ENCODE results near the gene PAF1.
A peak's percentile ranks its signal among the peaks of the same experiment; 100 is the strongest.

PAF1 gene

GRCh38 chr19:39412867-39413271 is 22.0 kb upstream of the PAF1 start:
- Histone ChIP-seq H3K4me3 (ENCODE audit: low read depth in 1 of 2, low read length in 1 of 2) (peak overlapping the region; percentile 98 to 100), H3K27ac (peak overlapping the region; percentile 100), H3K27me3 (peaks cover 31% of the 10 kb centered on the region), H3K36me3 (peaks cover 11% of the 10 kb centered on the region), H3K4me1 (ENCODE audit: control insufficient read depth in 1 of 2, insufficient read depth in 1 of 2, low read depth in 1 of 2, low read length in 1 of 2) (peaks cover 34 to 40% of the 10 kb centered on the region in 2 experiments), H3K9me3 (no peaks in the 10 kb centered on the region)
- TF ChIP-seq CTCF (IDR thresholded peaks at IDR 0.05): peak; percentile 54

DNA sequence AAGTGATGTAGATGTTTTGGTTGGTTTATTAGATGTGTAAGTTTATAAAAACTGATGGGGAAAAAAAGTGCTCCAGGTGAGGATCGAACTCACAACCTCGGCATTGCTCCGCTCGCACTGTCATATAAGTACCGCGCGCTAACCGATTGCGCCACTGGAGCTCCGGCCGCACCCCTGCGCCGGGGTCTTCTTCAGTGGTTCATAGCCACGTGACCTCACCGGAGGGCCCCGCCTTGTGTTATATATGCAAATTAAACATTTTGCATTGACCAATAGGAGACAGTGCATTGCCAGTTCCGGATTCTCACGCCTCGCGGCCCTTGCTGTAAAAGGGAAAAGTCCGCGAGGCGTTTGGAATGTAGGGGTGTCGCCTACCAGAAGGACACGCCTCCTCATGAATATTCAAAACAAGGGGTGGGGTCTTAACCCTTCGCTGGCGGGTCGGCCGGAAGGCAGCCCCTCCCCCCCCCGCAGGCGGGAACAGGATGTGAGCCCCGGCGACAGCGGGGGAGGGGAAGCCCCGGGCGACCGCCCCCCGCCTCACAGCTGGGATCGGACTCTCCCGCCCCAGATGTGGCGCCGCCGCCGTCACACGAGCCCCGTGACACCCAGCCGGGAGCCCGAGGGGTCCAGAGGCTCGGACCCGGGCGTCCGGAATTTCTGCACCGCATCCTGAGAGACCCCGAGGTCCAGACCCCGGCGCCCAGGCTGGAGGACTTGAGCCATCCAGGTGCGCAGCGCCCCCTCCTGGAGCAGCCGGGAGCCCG is 21.4 kb upstream of the PAF1 start, which contains the start of gene PLEKHG2:
TSS of gene PLEKHG2 (plus strand) at position 570 of the 767 bp plus-strand sequence. CDS start 1,418 bp downstream, outside the sequence.
- Histone ChIP-seq H3K36me3 (peaks cover 17% of the 10 kb centered on the region), H3K4me3 (ENCODE audit: low read depth in 1 of 2, low read length in 1 of 2) (peak within 1 kb of the TSS; percentile 98 to 100), H3K27ac (peak within 1 kb of the TSS; percentile 100), H3K27me3 (peaks cover 31% of the 10 kb centered on the region), H3K4me1 (ENCODE audit: control insufficient read depth in 1 of 2, insufficient read depth in 1 of 2, low read depth in 1 of 2, low read length in 1 of 2) (peaks cover 34 to 40% of the 10 kb centered on the region in 2 experiments), H3K9me3 (no peaks in the 10 kb centered on the region)
- no peak for TF ChIP-seq CTCF (IDR thresholded peaks at IDR 0.05)

DNA sequence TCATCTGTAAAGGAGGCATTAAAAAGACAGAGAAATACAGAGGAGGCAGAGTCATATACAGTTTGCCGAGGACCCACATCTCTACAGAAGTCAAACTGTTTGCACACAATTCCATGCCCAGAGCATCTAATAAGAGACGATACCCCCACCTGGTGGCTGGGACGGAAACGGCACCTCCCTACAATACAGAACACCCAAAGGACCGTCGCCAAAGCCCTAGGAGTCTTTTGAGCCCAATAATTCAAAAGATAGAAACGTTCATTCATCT is 20.9 kb upstream of the PAF1 start:
- TF ChIP-seq CTCF (IDR thresholded peaks at IDR 0.05): peak; percentile 98
- Histone ChIP-seq H3K4me3 (ENCODE audit: low read depth in 1 of 2, low read length in 1 of 2) (peak overlapping the region; percentile 98 to 100), H3K36me3 (peaks cover 22% of the 10 kb centered on the region), H3K27ac (peak overlapping the region; percentile 100), H3K27me3 (peaks cover 31% of the 10 kb centered on the region), H3K9me3 (no peaks in the 10 kb centered on the region), H3K4me1 (ENCODE audit: control insufficient read depth in 1 of 2, insufficient read depth in 1 of 2, low read depth in 1 of 2, low read length in 1 of 2) (peaks cover 34 to 40% of the 10 kb centered on the region in 2 experiments)

DNA sequence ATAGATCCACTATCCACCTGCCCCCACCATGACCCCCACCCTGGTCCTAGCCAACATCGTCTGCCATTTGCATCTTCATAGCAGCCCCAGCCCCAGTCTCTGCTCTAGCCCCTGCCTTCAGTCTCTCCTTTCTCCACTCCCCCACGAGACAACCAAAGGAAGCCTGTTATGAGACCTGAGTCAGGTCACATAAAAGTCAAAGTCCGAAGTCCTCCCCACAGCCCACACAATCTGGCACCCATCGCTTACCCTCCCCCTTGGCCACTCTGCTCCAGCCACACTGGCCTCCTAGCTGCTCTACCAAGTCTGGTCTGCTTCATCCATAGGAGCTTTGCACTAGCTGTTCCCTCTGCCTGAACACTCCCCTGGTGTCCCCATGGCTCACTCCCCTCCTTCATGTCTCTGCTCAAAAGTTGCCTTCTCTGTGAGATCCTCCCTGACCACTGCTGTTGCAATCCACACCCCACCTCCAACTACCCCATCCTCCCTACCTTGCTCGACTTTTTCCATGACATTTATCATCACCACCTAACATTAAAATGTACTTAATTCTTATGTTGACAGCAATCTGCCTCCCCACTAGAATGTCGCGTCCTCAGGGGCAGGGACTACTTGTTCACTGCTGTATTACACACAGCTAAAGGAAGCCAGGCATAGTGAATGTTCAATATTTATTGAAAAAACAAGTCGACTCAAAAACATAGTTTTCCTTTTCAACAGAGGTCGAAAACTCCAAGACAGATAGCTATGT is 20.4 kb upstream of the PAF1 start:
- Histone ChIP-seq H3K27me3 (peaks cover 31% of the 10 kb centered on the region), H3K4me3 (ENCODE audit: low read depth in 1 of 2, low read length in 1 of 2) (peak overlapping the region; percentile 98 to 100), H3K4me1 (ENCODE audit: control insufficient read depth in 1 of 2, insufficient read depth in 1 of 2, low read depth in 1 of 2, low read length in 1 of 2) (peaks cover 34 to 41% of the 10 kb centered on the region in 2 experiments), H3K9me3 (no peaks in the 10 kb centered on the region), H3K36me3 (peaks cover 25% of the 10 kb centered on the region), H3K27ac (peak overlapping the region; percentile 100)
- no peak for TF ChIP-seq CTCF (IDR thresholded peaks at IDR 0.05)

GRCh38 chr19:39410831-39411080 is 19.9 kb upstream of the PAF1 start:
- peak overlapping the region; percentile 98 to 100 for H3K4me3 ChIP-seq (ENCODE audit: low read depth in 1 of 2, low read length in 1 of 2)
- no peak for TF ChIP-seq CTCF (IDR thresholded peaks at IDR 0.05)

More at GRCh38 chr19:39410831-39411080, 19.9 kb upstream of the PAF1 start:
- peaks cover 25% of the 10 kb centered on the region for H3K36me3 ChIP-seq
- H3K4me1 ChIP-seq (ENCODE audit: control insufficient read depth in 1 of 2, insufficient read depth in 1 of 2, low read depth in 1 of 2, low read length in 1 of 2): peaks cover 36 to 46% of the 10 kb centered on the region in 2 experiments
- peaks cover 31% of the 10 kb centered on the region for H3K27me3 ChIP-seq
- peak overlapping the region; percentile 100 for H3K27ac ChIP-seq
- no peaks in the 10 kb centered on the region for H3K9me3 ChIP-seq

Measured in neutrophil (primary cell).